Left lung (tissue), 10 donors: ENCODE results near the gene HK1. TPM values are rescaled to one million over a fixed set of nuclear protein-coding genes. Genes with fewer than 3 reads are reported as not detected.

Source experiments
- ATAC-seq: fragments of 200-7000 bp; cut with Tn5 transposase; one replicate; pipeline ENCODE4 v1.9.1; 2020; ENCODE audit warnings: moderate library complexity
- DNase-seq, 4 donors: peaks; one replicate each; pipeline ENCODE4 v3.0.0-alpha.2; 2013 to 2020
- H3K27ac ChIP-seq, 2 donors: fragments of 200-600 bp; sonication (generic) in 1 of 2; one replicate each; pipeline versions ENCODE4 v1.5.0 to v1.8.0; 2020 to 2021
- H3K27me3 ChIP-seq, 2 donors: fragments of 200-600 bp; sonication (generic) in 1 of 2; one replicate each; pipeline versions ENCODE4 v1.5.0 to v1.8.0; 2020 to 2021
- H3K36me3 ChIP-seq, 2 donors: fragments of 200-600 bp; sonication (generic) in 1 of 2; one replicate each; pipeline versions ENCODE4 v1.5.0 to v1.8.0; 2020 to 2021
- H3K4me1 ChIP-seq, 2 donors: fragments of 200-600 bp; one replicate each; pipeline ENCODE4 v1.8.0; 2021
- H3K4me3 ChIP-seq, 2 donors: fragments of 200-600 bp; sonication (generic) in 1 of 2; one replicate each; pipeline versions ENCODE4 v1.5.0 to v1.8.0; 2020 to 2021; ENCODE audit warnings: mild to moderate bottlenecking in 1 of 2
- H3K9me3 ChIP-seq, 2 donors: fragments of 200-600 bp; sonication (generic) in 1 of 2; one replicate each; pipeline versions ENCODE4 v1.5.0 to v1.8.0; 2020 to 2021
- intact Hi-C, 2 donors: fragments of 100-400 bp; cut with DNase I; formaldehyde crosslinking; loops; one replicate each; pipeline versions ENCODE4 v1.11.2 to v1.14.2; 2022
- polyA plus RNA-seq, 6 donors: library from polyadenylated mRNA; unstranded; fragments of 120-200 nt; gene quantifications; one replicate each; pipeline ENCODE4 v1.2.1, GENCODE V29; 2013; ENCODE audit not compliant: insufficient read length in 6 of 6
- total RNA-seq, 2 donors: library from RNA; stranded (reverse); fragmentation: NEBNext Ultra II Directional; extraction: Animal tissue kit (Norgen Biotek cat#: 25700); gene quantifications; one replicate each; pipeline ENCODE4 v1.2.1, GENCODE V29; 2021
- TF ChIP-seq, protein P1 (sequence below), 2 donors: fragments of 200-600 bp; sonication (generic) in 1 of 2; IDR thresholded peaks; one replicate each; pipeline versions ENCODE4 v1.5.0 to v1.8.0; 2021; ENCODE audit warnings: antibody characterized with exemption in 2 of 2
- donor health status: DM: no; HTN: yes; CAD: no.
- donor health status: DM: no; HTN: no; CAD: no.

HK1 gene
- total and polyA plus RNA-seq, 8 donors, result 51.5 to 126 (median 57.8) TPM

DNA sequence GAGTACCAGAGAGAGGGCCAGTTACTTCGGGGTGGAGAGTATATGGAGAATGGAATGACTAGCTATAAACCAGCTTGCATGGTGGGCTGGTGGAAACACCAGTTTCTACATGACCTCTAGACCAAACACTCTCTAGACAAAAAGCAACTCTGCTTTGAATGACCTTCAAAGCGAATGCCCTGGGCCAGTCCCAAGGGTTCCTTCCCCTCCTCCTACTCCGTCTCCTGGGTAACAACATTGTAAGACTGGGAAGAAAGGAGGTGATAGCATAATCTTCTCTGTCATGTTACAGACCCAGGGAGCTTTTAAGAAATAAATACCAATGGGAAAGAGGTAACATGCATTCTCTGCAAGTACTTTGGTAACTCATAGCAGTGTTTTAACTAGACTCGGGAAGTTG lies 7.4 kb downstream of the HK1 start:
- no peaks in the 10 kb centered on the region for H3K27me3 ChIP-seq
- no peaks in the 10 kb centered on the region for H3K9me3 ChIP-seq
- TF ChIP-seq, protein P1, sequence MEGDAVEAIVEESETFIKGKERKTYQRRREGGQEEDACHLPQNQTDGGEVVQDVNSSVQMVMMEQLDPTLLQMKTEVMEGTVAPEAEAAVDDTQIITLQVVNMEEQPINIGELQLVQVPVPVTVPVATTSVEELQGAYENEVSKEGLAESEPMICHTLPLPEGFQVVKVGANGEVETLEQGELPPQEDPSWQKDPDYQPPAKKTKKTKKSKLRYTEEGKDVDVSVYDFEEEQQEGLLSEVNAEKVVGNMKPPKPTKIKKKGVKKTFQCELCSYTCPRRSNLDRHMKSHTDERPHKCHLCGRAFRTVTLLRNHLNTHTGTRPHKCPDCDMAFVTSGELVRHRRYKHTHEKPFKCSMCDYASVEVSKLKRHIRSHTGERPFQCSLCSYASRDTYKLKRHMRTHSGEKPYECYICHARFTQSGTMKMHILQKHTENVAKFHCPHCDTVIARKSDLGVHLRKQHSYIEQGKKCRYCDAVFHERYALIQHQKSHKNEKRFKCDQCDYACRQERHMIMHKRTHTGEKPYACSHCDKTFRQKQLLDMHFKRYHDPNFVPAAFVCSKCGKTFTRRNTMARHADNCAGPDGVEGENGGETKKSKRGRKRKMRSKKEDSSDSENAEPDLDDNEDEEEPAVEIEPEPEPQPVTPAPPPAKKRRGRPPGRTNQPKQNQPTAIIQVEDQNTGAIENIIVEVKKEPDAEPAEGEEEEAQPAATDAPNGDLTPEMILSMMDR (IDR thresholded peaks at IDR 0.05), result no peak
- ATAC-seq (no peak), DNase-seq (no peak)
- no peak overlapping the region for H3K27ac ChIP-seq
- no peak overlapping the region for H3K4me3 ChIP-seq
- H3K36me3 ChIP-seq, result no peaks in the 10 kb centered on the region
- intact Hi-C loops, result no loop called here
- H3K4me1 ChIP-seq, result no peaks in the 10 kb centered on the region

GRCh38 chr10:69287181-69287580 lies 8.9 kb downstream of the HK1 start:
- TF ChIP-seq, protein P1 (IDR thresholded peaks at IDR 0.05), result no peak
- intact Hi-C loops, result no loop called here
- ATAC-seq (no peak), DNase-seq (no peak)
- Histone ChIP-seq H3K27ac (no peak overlapping the region), H3K36me3 (no peaks in the 10 kb centered on the region), H3K27me3 (no peaks in the 10 kb centered on the region), H3K9me3 (no peaks in the 10 kb centered on the region), H3K4me3 (no peak overlapping the region), H3K4me1 (no peaks in the 10 kb centered on the region)

GRCh38 chr10:69290993-69291392 lies 12.7 kb downstream of the HK1 start:
- TF ChIP-seq, protein P1 (IDR thresholded peaks at IDR 0.05), result no peak
- H3K4me3 ChIP-seq, result no peak overlapping the region
- H3K9me3 ChIP-seq, result no peaks in the 10 kb centered on the region
- H3K36me3 ChIP-seq, result no peaks in the 10 kb centered on the region
- intact Hi-C loops, result no loop called here
- ATAC-seq, result no peak
- no peak for DNase-seq
- no peak overlapping the region for H3K27ac ChIP-seq
- H3K27me3 ChIP-seq, result no peaks in the 10 kb centered on the region
- no peaks in the 10 kb centered on the region for H3K4me1 ChIP-seq

DNA sequence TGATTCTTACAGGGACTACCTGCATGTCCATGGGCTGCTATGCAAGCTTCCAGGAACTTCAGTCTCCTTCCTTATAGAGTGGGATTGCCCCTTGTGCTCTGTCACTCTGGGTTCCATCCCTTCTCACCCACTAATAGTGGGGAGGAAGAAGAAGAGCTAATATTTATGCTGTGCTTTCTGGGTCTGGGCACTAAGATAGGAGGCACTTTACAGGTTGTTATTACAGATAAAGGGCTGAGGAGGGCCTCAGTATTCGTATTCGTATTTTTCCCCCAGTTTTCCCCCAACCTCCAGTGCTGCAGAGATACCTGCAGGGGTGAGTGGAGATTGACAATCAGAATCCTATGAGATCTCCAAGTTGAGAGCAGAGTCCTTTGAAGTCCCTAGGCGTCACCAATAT lies 14.2 kb downstream of the HK1 start:
- intact Hi-C loops, result no loop called here
- DNase-seq (no peak), ATAC-seq (no peak)
- TF ChIP-seq, protein P1 (IDR thresholded peaks at IDR 0.05), result no peak
- H3K27ac ChIP-seq, result no peak overlapping the region
- H3K4me3 ChIP-seq, result no peak overlapping the region
- no peaks in the 10 kb centered on the region for H3K4me1 ChIP-seq
- H3K36me3 ChIP-seq, result no peaks in the 10 kb centered on the region
- no peaks in the 10 kb centered on the region for H3K9me3 ChIP-seq
- no peaks in the 10 kb centered on the region for H3K27me3 ChIP-seq

DNA sequence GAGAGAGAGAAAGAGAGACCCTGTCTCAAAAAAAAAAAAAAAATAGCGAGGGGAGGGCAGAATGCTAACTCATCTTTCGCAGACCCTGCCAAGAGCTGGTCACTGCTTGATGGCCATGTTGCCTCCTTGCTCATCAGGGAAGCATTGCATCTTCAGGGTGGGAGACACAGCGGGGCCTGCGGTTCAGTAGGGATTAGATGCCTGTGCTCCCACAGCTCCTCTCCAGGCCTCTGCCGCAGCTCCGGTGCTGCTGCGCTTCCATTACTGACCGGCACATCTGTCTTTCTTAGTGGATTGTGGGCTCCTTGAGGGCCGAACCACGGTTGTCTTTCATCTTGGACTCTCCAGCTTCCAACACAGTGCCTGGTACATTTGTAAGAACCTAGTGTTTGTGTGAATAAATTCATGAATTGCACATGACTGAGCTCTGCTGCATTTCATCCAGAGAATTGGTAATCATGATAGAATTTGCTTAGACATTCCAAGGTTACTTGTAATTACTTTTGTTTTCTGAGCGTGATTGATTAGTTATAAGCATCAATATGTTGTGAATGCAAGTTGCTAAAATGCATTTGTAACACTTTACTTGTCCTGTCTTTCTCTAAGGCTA lies 16.8 kb downstream of the HK1 start:
- intact Hi-C loops, result no loop called here
- ATAC-seq (no peak), DNase-seq (no peak)
- Histone ChIP-seq H3K9me3 (no peaks in the 10 kb centered on the region), H3K36me3 (no peaks in the 10 kb centered on the region), H3K27ac (no peak overlapping the region), H3K27me3 (no peaks in the 10 kb centered on the region), H3K4me1 (no peaks in the 10 kb centered on the region), H3K4me3 (no peak overlapping the region)
- TF ChIP-seq, protein P1 (IDR thresholded peaks at IDR 0.05), result no peak
